IMR-90 (cell line): Measurements from ENCODE around the gene NBPF26.
"Not testable (repeated sequence)": the region's sequence is repeated elsewhere in the genome, so short reads cannot be mapped to it uniquely, and the experiment has no call there.

Experiments
- BHLHE40 ChIP-seq: fragments of 150-350 bp; IDR thresholded peaks from 2 replicates; pipeline ENCODE4 v1.6.1; 2016; ENCODE audit warnings: mild to moderate bottlenecking, low read depth, low read length
- CEBPB ChIP-seq: IDR thresholded peaks from 2 replicates; pipeline ENCODE4 v1.6.1; 2012; ENCODE audit warnings: low read depth, low read length, improper control_type of control experiment
- CTCF ChIP-seq: conservative IDR thresholded peaks from 2 replicates; pipeline ENCODE4 v1.5.1; 2012; ENCODE audit warnings: mild to moderate bottlenecking, low read depth, low read length, improper control_type of control experiment
- ELK1 ChIP-seq: fragments of 150-350 bp; IDR thresholded peaks from 2 replicates; pipeline ENCODE4 v1.6.1; 2016; ENCODE audit warnings: low read depth, mild to moderate bottlenecking, low read length, moderate library complexity, borderline replicate concordance
- MAZ ChIP-seq: IDR thresholded peaks from 2 replicates; pipeline ENCODE4 v1.6.1; 2012; ENCODE audit warnings: low read depth, mild to moderate bottlenecking, low read length, improper control_type of control experiment, moderate library complexity, borderline replicate concordance
- POLR2A ChIP-seq: IDR thresholded peaks from 2 replicates; pipeline ENCODE4 v1.6.1; 2012; ENCODE audit warnings: mild to moderate bottlenecking, low read depth, low read length
- SMC3 ChIP-seq: fragments of 150-350 bp; IDR thresholded peaks from 2 replicates; pipeline ENCODE4 v1.6.1; 2016; ENCODE audit warnings: low read depth, mild to moderate bottlenecking, antibody characterized with exemption, low read length, moderate library complexity

GRCh38 chr1:120849400-120850286 lies 125.9 kb downstream of the NBPF26 start:
- TF ChIP-seq CTCF, MAZ, SMC3, BHLHE40, ELK1, POLR2A, CEBPB: not testable (repeated sequence)
